GM21515 (cell line): ENCODE data around the gene EPDR1.

Experiments
- ATAC-seq: cut with Tn5 transposase; IDR thresholded peaks from one replicate; pipeline ENCODE4 v1.9.1; 2021; ENCODE audit not compliant: unreplicated experiment

Gene EPDR1

DNA sequence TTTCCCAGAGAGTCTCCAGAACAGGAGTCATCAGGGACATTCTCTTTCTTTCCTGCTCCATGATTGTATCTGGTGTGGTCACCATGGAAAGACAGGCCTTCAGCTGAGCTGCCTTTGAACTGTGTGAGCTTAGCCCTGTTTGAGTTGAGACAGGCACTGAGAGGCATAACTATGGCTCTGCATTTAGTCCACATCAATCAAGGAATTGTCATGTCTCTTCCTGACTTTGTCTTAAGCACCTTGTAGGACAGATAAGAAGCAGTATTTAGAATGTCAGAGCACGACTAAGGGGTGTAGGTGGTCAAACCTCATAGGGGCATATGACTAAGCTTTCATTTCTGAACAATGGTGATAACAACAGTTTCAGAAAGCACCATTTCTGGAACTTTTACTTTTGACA, 53.5 kb downstream of the EPDR1 start:
- ATAC-seq, result no peak

DNA sequence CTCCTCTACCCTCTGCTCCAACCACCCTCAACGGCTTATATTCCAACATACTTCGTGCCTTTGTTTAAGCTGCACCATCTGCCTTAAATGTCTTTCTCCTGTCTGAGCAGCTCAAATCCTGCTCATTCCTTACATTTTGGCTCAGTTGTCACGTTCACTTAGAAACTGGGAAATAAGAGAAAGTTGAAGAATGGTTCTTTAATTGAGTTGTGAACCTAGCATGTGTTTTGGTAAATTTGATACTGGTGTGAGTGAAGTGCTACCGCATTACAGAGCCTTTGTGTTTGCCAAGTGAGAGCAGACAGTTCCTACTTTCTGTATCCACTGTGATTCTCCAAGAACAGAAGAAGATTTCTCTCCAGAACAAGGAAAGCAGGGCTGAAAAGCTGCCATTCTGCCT, 54.3 kb downstream of the EPDR1 start:
- no peak for ATAC-seq

DNA sequence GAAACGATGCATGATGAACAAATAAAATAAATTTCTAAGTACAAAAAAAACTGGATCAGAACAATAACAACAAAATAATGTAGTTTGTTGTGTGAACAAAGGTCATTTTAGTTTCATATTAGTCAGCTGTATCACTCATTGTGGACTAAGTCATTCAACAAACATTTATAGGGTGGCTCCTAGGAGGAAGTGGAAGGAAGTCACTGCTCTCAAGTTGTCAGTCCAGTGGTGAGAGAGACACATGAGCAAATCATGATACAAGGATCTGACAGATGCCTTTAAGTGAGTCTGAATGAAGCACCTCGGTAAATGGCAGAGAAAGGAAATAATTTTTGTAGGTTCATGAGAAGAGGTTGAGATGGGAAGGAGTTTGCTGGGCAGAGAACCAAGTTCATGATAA, 56.8 kb downstream of the EPDR1 start:
- no peak for ATAC-seq

DNA sequence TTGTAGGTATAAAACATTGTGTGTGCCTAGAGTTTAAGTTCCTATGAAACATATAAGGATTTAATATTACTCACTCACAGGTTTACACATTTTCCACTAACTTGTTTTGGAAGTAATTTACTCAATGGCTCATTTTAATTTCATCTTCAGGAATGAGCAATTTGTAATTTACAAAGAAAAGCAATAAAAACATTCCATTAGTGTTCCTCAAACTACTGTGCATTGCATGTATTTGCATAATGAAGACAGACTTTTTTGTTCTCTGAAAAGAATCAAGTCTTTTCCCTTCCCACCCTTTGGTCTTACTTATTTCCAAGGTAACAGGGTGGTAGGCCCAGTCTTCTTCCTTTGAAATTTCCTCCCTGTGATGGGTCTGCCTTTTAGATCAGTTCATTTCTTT, 61.2 kb downstream of the EPDR1 start:
- no peak for ATAC-seq

DNA sequence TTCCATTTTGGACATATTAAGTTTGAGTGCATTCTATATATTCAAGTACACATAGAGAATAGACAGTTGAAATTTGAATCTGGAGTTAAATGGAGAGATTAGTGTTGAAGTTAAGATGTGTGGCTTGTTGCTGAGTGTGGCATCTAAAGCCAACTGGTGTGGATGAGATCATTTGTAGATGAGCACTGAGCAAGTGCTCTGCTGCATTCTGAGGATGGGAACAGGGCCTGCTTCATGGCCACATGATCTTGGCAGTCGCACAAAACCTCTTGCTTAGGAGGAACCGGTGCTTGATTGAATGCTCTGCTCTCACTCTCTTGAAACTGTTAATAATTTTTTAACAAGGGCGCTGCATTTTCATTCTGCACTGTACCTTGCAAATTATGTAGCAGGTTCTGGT, 62.0 kb downstream of the EPDR1 start:
- ATAC-seq, result no peak

DNA sequence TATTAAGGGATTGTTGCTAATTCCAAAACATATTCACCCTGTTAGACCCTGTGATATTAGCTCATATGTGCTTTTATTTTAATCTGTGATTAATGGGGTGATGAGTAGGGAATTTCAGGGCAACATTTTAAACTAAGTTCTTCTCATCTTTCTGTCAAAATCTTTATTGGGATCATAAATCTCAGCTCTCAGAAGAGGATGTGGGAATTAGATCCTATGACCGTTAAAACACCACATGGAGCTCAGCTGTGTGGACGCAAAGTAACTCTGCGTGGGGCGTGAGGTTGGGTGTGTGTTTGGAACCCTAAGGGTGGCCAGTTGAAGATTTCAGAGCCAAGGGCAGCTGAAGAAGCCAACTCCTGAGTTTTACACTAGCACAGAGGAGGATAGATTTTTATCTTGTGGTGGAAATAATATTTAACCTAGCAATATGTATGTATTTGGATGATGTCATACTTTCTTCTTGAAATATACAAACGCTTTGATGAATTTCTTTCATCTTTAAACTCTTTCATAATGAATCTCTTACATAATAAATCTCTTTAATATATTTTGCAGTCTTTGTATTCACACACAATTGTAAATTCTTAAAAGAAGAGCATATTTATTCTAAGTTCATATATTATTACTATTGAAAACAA, 64.4 kb downstream of the EPDR1 start:
- ATAC-seq, result no peak

DNA sequence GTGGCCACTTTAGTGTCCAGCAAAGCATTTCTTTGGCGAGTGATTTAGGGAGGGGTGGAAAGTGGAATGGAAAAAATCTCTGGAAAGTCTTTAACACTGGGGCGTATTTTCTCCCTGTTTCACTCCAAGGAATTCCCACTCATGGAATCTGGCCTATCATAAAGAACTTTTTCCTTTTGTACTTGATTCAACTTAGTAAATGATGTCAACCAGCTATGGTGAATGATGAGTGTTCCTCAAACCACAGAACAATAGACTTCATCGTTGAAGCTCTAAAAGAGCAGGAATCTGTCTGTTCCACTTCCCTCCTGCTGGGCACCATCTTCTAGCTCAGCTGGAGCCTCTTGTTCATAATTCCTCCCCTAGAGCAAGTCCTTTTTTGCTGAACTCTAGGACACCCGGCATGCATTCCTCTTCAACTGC, 66.5 kb downstream of the EPDR1 start:
- no peak for ATAC-seq

DNA sequence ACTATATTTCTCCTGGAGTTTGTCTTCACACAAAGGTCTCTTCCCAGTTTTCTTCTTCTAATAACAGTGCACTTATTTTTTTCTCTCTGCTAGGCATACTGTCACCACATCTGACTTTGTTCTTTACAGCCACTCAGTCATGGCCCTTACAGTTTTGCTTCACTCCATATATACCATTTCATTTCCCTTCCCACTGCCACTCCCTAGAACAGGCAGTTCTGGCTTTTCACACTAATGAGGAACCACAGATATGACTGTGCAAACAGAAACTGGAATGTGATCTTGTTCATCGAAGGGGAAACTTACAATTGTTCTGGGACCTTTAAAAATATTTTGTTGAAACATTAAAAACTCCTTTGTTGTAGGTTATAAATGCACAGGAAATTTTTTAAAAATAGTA, 67.3 kb downstream of the EPDR1 start:
- no peak for ATAC-seq

DNA sequence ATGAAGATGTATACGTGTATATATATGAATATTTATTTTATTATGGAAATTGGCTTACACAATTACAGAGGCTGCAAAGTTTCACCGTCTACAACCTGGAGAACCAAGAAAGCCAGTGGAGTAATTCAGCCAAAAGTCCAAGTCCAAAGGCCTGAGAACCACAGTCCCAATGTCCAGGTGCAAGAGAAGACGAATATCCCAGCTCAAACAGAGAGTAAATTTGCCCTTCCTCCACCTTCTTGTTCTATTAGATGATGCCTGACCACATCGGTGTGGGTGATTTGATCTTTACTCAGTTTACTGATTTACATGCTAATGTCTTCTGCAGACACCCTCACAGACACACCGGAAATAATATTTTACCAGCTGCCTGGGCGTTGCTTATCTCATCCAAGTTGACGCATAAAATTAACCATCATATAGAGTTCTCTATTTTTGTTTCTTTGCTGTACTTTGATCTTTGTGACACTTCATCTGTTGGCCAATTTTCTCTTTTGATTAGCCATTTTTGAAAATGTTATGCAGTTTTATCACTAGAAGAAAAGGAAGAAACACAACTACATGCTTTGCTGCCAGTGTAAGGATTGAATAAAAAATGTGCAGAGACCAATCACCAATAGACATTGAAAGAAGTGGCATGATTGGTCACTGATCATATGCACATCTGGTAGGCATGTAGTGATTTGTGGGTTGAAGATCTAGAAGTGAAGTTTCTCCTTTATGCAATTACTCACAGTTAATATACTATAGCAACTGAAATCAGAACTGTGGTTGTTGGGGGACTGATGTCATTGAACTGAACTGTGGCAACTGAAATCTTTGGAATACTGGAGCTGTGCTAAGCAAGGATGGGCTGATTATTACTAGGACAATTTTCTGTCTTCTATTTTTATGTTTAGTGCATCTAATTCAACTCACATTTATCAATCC, 68.5 kb downstream of the EPDR1 start:
- no peak for ATAC-seq

DNA sequence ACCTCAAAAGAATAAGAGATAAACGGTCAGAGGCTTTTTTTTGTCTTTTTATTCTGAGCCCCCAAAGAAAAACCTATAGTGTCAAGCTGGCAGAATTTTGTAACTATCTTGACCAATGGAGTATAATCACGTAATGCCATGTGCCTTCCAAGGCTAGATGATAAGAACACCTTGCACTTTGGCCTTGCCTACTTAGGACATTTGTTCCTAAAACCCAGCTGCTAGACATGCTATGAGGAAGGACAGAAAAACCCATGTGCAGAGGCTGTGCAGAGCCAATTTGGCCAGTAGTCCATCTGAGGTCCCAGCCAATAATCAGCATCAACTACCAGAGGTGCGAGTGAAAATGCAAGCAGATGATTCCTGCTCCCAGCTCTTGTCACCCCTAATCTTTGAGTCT, 69.9 kb downstream of the EPDR1 start:
- no peak for ATAC-seq

DNA sequence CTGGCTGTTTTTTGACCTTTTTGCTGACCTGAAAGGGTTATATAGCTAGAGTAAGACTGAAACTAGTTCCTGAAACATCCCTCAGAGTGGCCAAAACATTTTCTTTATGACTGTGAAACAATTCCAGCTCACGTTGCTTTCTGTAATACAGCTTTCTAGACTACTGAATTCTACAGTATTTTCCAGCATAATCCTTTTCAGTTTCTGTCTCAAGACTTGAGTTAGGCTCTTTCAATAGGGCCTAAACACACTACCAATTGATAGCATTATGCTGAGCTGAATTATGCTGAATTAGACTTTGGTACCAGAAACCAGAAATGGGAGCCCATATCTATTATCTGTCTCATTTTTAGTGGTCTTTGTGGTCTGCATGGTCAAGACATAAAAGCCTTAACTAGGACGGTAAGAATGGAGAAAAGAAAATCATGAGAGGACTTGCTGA, 72.6 kb downstream of the EPDR1 start:
- peak; percentile 45 for ATAC-seq

DNA sequence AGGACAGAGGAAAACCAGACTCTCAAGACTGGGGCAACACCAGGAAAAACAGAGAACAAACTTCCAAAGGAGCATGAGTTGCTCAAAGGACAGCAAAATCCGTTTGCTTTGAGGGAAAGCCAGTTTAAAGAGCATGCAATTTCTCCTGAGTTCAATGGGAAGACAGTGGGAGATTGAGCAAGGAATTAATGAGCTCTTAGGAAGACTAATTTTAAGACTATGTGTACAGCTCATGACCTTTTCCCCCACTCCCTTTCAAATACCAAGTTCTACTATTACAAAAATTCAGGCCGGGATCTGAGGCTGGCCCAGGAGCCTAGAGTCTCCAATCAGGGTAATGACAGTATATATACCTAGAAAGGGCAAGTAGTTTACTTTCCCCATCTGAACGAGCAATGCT, 79.2 kb downstream of the EPDR1 start:
- no peak for ATAC-seq

DNA sequence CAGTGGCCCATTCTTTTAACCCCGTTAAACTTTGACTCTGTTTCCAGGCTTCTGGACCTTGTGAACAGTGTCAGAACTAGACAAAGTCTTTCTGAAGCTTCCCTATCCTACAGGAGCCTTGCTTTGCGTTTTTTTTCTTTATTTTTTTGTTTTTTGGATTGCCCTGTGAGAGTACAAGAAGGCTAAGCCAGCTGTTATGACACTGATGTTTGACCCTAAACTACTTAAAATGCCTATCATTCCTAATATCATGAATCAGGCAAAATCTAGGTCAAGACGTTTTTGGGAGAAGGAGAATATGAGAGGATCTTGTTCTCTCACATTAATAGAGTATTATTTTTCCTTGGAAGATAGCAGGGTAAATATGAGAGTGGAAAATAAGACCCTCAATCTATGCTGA, 79.8 kb downstream of the EPDR1 start:
- no peak for ATAC-seq
